HepG2 (cell line): ENCODE measurements around the gene CDH19. TPM values are rescaled to one million over a fixed set of nuclear protein-coding genes. Genes with fewer than 3 reads are reported as not detected.
A peak's percentile ranks its signal among the peaks of the same experiment; 100 is the strongest.
"Not testable (repeated sequence)": the region's sequence is repeated elsewhere in the genome, so short reads cannot be mapped to it uniquely, and the experiment has no call there.

Experiments used
- ATAC-seq: fragments of 200-7000 bp; cut with Tn5 transposase; 3 replicates; pipeline ENCODE4 v1.9.1; 2020; ENCODE audit warnings: mild to moderate bottlenecking, moderate library complexity
- BruUV-seq: library from RNA; stranded (reverse); fragments of 400-500 nt; replicated peaks from 2 replicates; lab custom pipeline; 2021; lab: Mats Ljungman, UMichigan
- CTCF ChIA-PET: fragments of 300-600 bp; formaldehyde crosslinking; extraction: SDS; loops from one replicate; lab custom pipeline; 2021; ENCODE audit warnings: low total read pairs, inconsistent platforms, low intra/inter-chr PET ratio; lab: Yijun Ruan, JAX
- POLR2A ChIA-PET: fragments of 350-600 bp; sonication (Branson Sonifier 250); formaldehyde crosslinking; loops from one replicate; lab custom pipeline; 2020; ENCODE audit warnings: antibody characterized with exemption, inconsistent platforms; lab: Yijun Ruan, JAX
- DNase-seq: peaks from one replicate; pipeline ENCODE4 v3.0.0-alpha.2; 2015; ENCODE audit warnings: low spot score
- FAIRE-seq: peaks from 3 replicates; lab custom pipeline; 2011; peaks lifted over from hg19 to GRCh38; lab: Jason Lieb, UNC
- H2AFZ ChIP-seq: one replicate; pipeline ENCODE4 v1.6.1; 2011; ENCODE audit warnings: low read length, inconsistent platforms
- H3K27ac ChIP-seq: fragments of 300-600 bp; 3 replicates; pipeline ENCODE4 v1.8.0; 2011; ENCODE audit warnings: mixed run types, mild to moderate bottlenecking, mixed read lengths, low read length, inconsistent platforms; ENCODE audit not compliant: insufficient read depth; ENCODE audit errors: extremely low read length
- H3K27me3 ChIP-seq, 2 experiments: fragments of 200-600 bp in 1 of 2; 2 replicates in 1 of 2; 3 replicates in 1 of 2; pipeline versions ENCODE4 v1.6.0 to v1.8.0; 2011; ENCODE audit warnings: low read length in 2 of 2, mild to moderate bottlenecking in 2 of 2, moderate library complexity in 2 of 2, inconsistent platforms in 1 of 2; ENCODE audit not compliant: insufficient read depth in 2 of 2, control insufficient read depth in 1 of 2
- H3K36me3 ChIP-seq, 2 experiments: fragments of 200-600 bp in 1 of 2; replicated peaks in 1 of 2; 2 replicates in 1 of 2; 3 replicates in 1 of 2; pipeline versions ENCODE4 v1.5.1 to v1.8.0; 2011; ENCODE audit warnings: low read length in 2 of 2, inconsistent platforms in 1 of 2; ENCODE audit not compliant: insufficient read depth in 2 of 2, control insufficient read depth in 1 of 2
- H3K4me1 ChIP-seq: 2 replicates; pipeline ENCODE4 v1.5.1; 2012; ENCODE audit warnings: low read length, inconsistent platforms; ENCODE audit not compliant: insufficient read depth
- H3K4me2 ChIP-seq: 2 replicates; pipeline ENCODE4 v1.6.0; 2011; ENCODE audit warnings: low read depth, low read length, inconsistent platforms
- H3K4me3 ChIP-seq, 3 experiments: fragments of 200-600 bp in 1 of 3; sonication (generic), shearing (Covaris generic) in 1 of 3; replicated peaks in 1 of 3; 2 replicates each; pipeline ENCODE4 v1.5.1; 2011 to 2016; ENCODE audit warnings: low read length in 3 of 3, inconsistent platforms in 2 of 3, low read depth in 2 of 3, mild to moderate bottlenecking in 2 of 3, control low read depth in 1 of 3, mixed read lengths in 1 of 3; ENCODE audit not compliant: insufficient read depth in 1 of 3
- H3K79me2 ChIP-seq: one replicate; pipeline ENCODE4 v1.6.1; 2011; ENCODE audit warnings: low read length, inconsistent platforms; ENCODE audit not compliant: insufficient read depth
- H3K9ac ChIP-seq: 2 replicates; pipeline ENCODE4 v1.6.0; 2011; ENCODE audit warnings: mild to moderate bottlenecking, low read depth, low read length, inconsistent platforms; ENCODE audit not compliant: insufficient read depth
- H3K9me3 ChIP-seq: 2 replicates; pipeline ENCODE4 v1.5.1; 2012; ENCODE audit warnings: mild to moderate bottlenecking, low read length
- H4K20me1 ChIP-seq: 2 replicates; pipeline ENCODE4 v1.6.0; 2011; ENCODE audit warnings: inconsistent platforms, mild to moderate bottlenecking, low read length, moderate library complexity; ENCODE audit not compliant: insufficient read depth
- KDM2A ChIP-seq: sonication (generic); formaldehyde crosslinking; IDR thresholded peaks from 2 replicates; pipeline ENCODE4 v1.4.0; 2020; ENCODE audit warnings: low read depth, missing genetic modification reagents, borderline replicate concordance
- MXD4 ChIP-seq: IDR thresholded peaks from 2 replicates; pipeline ENCODE4 v1.6.1; 2016; ENCODE audit warnings: mild to moderate bottlenecking, missing biosample characterization, missing genetic modification reagents
- RFX5 ChIP-seq: IDR thresholded peaks from 2 replicates; pipeline ENCODE4 v1.6.1; 2011; ENCODE audit warnings: low read depth, low read length, improper control_type of control experiment
- SIX4 ChIP-seq: sonication (generic); formaldehyde crosslinking; IDR thresholded peaks from 2 replicates; pipeline ENCODE4 v1.4.0; 2020; ENCODE audit warnings: missing genetic modification reagents
- ZNF317 ChIP-seq: sonication (generic); formaldehyde crosslinking; IDR thresholded peaks from 2 replicates; pipeline ENCODE4 v1.5.0; 2020; ENCODE audit warnings: mild to moderate bottlenecking, missing genetic modification reagents
- ZNF558 ChIP-seq: sonication (generic); formaldehyde crosslinking; IDR thresholded peaks from 2 replicates; pipeline ENCODE4 v1.9.0; 2022; ENCODE audit warnings: mild to moderate bottlenecking, missing genetic modification reagents, borderline replicate concordance
- WGBS: methylation state at CpG from one replicate; pipeline ENCODE4 v1.1.6; 2017; ENCODE audit warnings: low lambda C conversion rate; 5-methylcytosine and 5-hydroxymethylcytosine counted together
- in situ Hi-C: cut with HindIII; loops from 2 replicates; pipeline ENCODE4 v1.10.0; 2017; ENCODE audit warnings: low pct_unique_long_range_greater_than_20kb; ENCODE audit not compliant: extremely low pct_ligation_motif_present
- intact Hi-C: fragments of 100-400 bp; cut with micrococcal nuclease; formaldehyde crosslinking; loops from one replicate; pipeline ENCODE4 v1.10.0; 2022; ENCODE audit not compliant: unreplicated experiment
- polyA plus RNA-seq, 8 experiments: library from polyadenylated mRNA; depleted of rRNA in 3 of 8; stranded (reverse) in 7 of 8; unstranded in 1 of 8; fragments of >200 nt; fragmentation: Illumina TruSeq in 4 of 8; extraction: Trizol in 4 of 8; gene quantifications; 2 replicates each; pipeline versions ENCODE4 v1.2.1 to v1.2.3, GENCODE V29; 2011 to 2016; ENCODE audit warnings: low read depth in 4 of 8, missing spikeins in 1 of 8, mixed read lengths in 1 of 8; ENCODE audit not compliant: insufficient read depth in 1 of 8
- total RNA-seq, 5 experiments: library from RNA; depleted of rRNA; stranded (reverse); fragments of >200 nt; fragmentation: Illumina TruSeq; extraction: Trizol; gene quantifications; 2 replicates each; pipeline ENCODE4 v1.2.3, GENCODE V29; 2016; ENCODE audit warnings: low read depth in 1 of 5
- TF ChIP-seq, protein P1 (sequence below): sonication (generic); formaldehyde crosslinking; IDR thresholded peaks from 2 replicates; pipeline ENCODE4 v1.5.1; 2020; ENCODE audit warnings: missing genetic modification reagents, mild to moderate bottlenecking, borderline replicate concordance

The CDH19 gene
- total and polyA plus RNA-seq, 2 of the 13 experiments (the other 11 are each of a cell fraction or from before 2014, with no cell fraction given) = not detected

DNA sequence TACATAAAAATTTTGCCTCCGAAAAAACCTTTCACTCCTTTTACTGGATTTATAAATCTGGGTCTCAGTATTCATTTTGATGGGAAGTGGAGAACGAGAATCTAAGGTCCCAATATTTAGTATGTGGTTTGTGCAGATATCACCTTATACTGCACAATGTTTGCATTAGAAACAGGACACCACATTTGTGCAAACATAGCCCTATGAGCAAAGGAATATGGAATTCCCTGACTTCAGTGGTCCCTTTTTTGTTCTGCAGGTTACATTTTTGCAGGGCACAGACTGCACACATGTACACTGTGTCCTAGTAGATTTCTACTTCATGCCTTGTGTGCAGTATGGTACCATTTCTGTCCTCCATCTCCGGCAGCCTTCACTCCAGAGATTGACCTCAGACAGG lies 130.0 kb downstream of the CDH19 start:
- H3K4me3 ChIP-seq = no peak overlapping the region
- H3K27me3 ChIP-seq = no peaks in the 10 kb centered on the region
- no peak overlapping the region for H3K4me2 ChIP-seq
- H3K79me2 ChIP-seq = no peaks in the 10 kb centered on the region
- H3K9ac ChIP-seq = no peak overlapping the region
- H2AFZ ChIP-seq = no peak overlapping the region
- POLR2A ChIA-PET = no interaction called here
- ATAC-seq = peak; percentile 64
- no peaks in the 10 kb centered on the region for H3K36me3 ChIP-seq
- FAIRE-seq = no peak
- intact Hi-C loops = no loop called here
- no TSS peak for BruUV-seq
- H3K4me1 ChIP-seq = no peaks in the 10 kb centered on the region
- H3K27ac ChIP-seq = no peak overlapping the region
- H4K20me1 ChIP-seq = no peaks in the 10 kb centered on the region
- CTCF ChIA-PET = no interaction called here
- 2% methylated on average over 3 of the region's 3 CpGs for WGBS
- in situ Hi-C loops = no loop called here
- peak; percentile 10 for DNase-seq
- TF ChIP-seq MXD4 (CRISPR knock-in tag) = no peak
- no peak for TF ChIP-seq RFX5
- 0 out of 2 replicates have a peak, but pooled peaks have one; percentile 46 for TF ChIP-seq SIX4 (CRISPR knock-in tag)
- no peak for TF ChIP-seq KDM2A (CRISPR knock-in tag)
- TF ChIP-seq, protein P1, sequence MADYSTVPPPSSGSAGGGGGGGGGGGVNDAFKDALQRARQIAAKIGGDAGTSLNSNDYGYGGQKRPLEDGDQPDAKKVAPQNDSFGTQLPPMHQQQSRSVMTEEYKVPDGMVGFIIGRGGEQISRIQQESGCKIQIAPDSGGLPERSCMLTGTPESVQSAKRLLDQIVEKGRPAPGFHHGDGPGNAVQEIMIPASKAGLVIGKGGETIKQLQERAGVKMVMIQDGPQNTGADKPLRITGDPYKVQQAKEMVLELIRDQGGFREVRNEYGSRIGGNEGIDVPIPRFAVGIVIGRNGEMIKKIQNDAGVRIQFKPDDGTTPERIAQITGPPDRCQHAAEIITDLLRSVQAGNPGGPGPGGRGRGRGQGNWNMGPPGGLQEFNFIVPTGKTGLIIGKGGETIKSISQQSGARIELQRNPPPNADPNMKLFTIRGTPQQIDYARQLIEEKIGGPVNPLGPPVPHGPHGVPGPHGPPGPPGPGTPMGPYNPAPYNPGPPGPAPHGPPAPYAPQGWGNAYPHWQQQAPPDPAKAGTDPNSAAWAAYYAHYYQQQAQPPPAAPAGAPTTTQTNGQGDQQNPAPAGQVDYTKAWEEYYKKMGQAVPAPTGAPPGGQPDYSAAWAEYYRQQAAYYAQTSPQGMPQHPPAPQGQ (CRISPR knock-in tag) = no peak
- TF ChIP-seq ZNF558 = no peak
- TF ChIP-seq ZNF317 = no peak
- no peaks in the 10 kb centered on the region for H3K9me3 ChIP-seq

DNA sequence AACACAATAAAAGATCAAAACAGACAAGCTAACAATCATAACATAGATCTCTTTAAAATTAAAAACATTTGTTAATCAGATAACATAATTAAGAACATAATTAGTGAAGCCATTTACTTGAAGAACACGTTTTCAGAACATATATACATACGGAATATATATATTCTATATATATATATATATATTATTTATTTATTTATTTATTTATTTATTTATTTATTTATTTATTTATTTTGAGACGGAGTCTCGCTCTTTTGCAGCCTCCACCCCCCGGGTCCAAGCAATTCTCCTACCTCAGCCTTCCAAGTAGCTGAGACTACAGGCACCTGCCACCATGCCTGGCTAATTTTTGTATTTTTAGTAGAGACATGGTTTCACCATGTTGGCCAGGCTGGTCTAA lies 137.7 kb downstream of the CDH19 start:
- H3K27ac ChIP-seq, ATAC-seq, H3K4me3 ChIP-seq, DNase-seq, H3K36me3 ChIP-seq, H3K27me3 ChIP-seq, H3K4me1 ChIP-seq, in situ Hi-C loops, H3K9me3 ChIP-seq, H3K79me2 ChIP-seq, POLR2A ChIA-PET, FAIRE-seq, H4K20me1 ChIP-seq, BruUV-seq, H2AFZ ChIP-seq, CTCF ChIA-PET, H3K4me2 ChIP-seq, intact Hi-C loops, H3K9ac ChIP-seq: not testable (repeated sequence)
- 12% methylated on average over 5 of the region's 5 CpGs for WGBS
